Fibroblast of villous mesenchyme (primary cell): Measurements from ENCODE around the gene DBNDD1. TPM values are rescaled to one million over a fixed set of nuclear protein-coding genes. Genes with fewer than 3 reads are reported as not detected.
"Not testable (repeated sequence)": the region's sequence is repeated elsewhere in the genome, so short reads cannot be mapped to it uniquely, and the experiment has no call there.

Experiments
- DNase-seq: peaks from one replicate; pipeline ENCODE4 v3.0.0-alpha.2; 2010; ENCODE audit warnings: low read depth
- H3K4me3 ChIP-seq: 2 replicates; pipeline ENCODE4 v1.5.1; 2011; ENCODE audit warnings: low read depth, mild to moderate bottlenecking, low read length
- total RNA-seq: library from RNA; depleted of rRNA; stranded (reverse); fragments of >200 nt; gene quantifications from 2 replicates; pipeline ENCODE4 v1.2.3, GENCODE V29; 2012
- TF ChIP-seq, protein P1 (sequence below): IDR thresholded peaks from 2 replicates; pipeline ENCODE4 v1.5.1; 2012; ENCODE audit warnings: low read depth, mild to moderate bottlenecking, low read length; ENCODE audit not compliant: insufficient read depth

The DBNDD1 gene
- total RNA-seq, 1 donor = 0.86 TPM

- H3K4me3 ChIP-seq = no peak overlapping the region
- TF ChIP-seq, protein P1, sequence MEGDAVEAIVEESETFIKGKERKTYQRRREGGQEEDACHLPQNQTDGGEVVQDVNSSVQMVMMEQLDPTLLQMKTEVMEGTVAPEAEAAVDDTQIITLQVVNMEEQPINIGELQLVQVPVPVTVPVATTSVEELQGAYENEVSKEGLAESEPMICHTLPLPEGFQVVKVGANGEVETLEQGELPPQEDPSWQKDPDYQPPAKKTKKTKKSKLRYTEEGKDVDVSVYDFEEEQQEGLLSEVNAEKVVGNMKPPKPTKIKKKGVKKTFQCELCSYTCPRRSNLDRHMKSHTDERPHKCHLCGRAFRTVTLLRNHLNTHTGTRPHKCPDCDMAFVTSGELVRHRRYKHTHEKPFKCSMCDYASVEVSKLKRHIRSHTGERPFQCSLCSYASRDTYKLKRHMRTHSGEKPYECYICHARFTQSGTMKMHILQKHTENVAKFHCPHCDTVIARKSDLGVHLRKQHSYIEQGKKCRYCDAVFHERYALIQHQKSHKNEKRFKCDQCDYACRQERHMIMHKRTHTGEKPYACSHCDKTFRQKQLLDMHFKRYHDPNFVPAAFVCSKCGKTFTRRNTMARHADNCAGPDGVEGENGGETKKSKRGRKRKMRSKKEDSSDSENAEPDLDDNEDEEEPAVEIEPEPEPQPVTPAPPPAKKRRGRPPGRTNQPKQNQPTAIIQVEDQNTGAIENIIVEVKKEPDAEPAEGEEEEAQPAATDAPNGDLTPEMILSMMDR = no peak
- DNase-seq = no peak
Measured at GRCh38 chr16:89974870-89975269, 44.4 kb downstream of the DBNDD1 start.

DNA sequence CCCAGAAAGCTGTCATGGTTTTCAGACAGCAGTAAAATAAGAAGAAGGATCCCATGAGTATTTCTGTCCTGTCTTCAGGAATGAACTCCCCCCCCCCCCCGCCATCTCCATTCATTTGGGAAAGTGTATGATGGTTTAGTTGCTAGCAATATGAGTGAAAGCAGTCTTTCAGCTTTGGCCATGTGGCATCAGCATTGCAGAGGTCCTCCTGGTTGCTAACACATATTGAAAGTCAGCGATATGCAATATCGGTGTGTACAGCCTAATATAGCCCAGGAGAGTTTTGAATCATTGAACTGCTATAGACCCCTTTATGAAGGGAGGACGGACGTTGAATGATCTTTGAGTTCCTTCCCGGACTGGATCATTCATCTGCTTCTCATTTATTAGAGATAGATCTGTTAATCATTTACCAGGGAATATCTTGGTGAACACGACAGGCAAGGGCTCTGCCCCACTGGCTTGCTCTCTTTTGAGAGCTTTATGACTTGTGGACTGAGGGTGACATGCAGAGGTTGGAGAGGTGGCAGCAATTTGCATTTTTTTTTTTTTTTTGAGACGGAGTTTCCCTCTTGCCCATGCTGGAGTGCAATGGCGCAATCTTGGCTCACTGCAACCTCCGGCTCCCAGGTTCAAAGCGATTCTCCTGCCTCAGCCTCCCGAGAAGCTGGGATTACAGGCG is 45.5 kb downstream of the DBNDD1 start:
- TF ChIP-seq, protein P1 = no peak
- DNase-seq = no peak
- peak overlapping the region; percentile 86 for H3K4me3 ChIP-seq

GRCh38 chr16:89973235-89973634 is 46.0 kb downstream of the DBNDD1 start:
- TF ChIP-seq, protein P1 = no peak
- peak overlapping the region; percentile 86 for H3K4me3 ChIP-seq
- no peak for DNase-seq

- peak overlapping the region; percentile 86 for H3K4me3 ChIP-seq
- peak; percentile 90 for DNase-seq
- TF ChIP-seq, protein P1 = no peak
Measured at GRCh38 chr16:89972244-89973234, 46.7 kb downstream of the DBNDD1 start.

GRCh38 chr16:89971495-89972243 is 47.6 kb downstream of the DBNDD1 start:
- H3K4me3 ChIP-seq = peak overlapping the region; percentile 86
- TF ChIP-seq, protein P1 = no peak
- DNase-seq = peak; percentile 1

- TF ChIP-seq, protein P1 = no peak
- no peak overlapping the region for H3K4me3 ChIP-seq
- DNase-seq = no peak
Measured at GRCh38 chr16:89969741-89970410, 49.4 kb downstream of the DBNDD1 start.

DNA sequence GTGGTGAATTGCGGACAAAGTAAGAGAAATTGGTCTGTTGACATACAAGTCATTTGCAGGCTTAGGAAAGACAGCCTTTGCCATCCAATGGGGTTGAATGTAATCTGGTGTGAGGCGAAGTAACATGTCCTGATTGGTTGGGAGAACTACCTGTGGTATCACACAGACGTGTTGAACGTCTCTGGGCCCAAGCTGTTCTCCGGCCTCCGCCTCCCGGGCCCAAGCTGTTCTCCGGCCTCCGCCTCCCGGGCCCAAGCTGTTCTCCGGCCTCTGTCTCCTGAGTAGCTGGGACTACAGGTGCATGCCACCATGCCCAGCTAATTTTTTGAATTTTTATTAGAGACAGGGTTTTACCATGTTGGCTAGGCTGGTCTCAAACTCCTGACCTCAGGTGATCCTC is 51.2 kb downstream of the DBNDD1 start:
- DNase-seq, H3K4me3 ChIP-seq: not testable (repeated sequence)

DNA sequence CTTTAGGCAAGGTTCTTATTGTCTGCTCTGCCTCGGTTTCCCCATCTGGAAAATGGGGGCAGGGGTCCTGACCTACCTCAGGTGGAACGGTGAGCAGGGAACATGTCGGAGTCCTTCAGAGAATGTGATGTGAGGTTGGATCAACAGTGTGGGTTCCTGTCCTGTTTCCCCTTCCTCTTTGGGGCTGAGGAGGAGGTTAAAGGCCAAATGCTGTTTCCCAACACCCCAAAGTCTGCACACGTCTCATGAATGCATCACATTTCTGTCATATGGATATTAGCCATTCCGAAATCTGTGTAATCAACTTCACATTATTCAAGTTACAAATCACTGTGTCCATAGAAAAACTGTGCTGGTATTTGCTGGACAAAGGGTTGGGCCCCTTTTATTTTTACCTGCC is 51.8 kb downstream of the DBNDD1 start:
- H3K4me3 ChIP-seq = not testable (repeated sequence)

More for the DNA sequence above, 51.8 kb downstream of the DBNDD1 start:
- not testable (repeated sequence) for DNase-seq
